HepG2 (cell line): ENCODE results near the gene ENSA. TPM values are rescaled to one million over a fixed set of nuclear protein-coding genes. Genes with fewer than 3 reads are reported as not detected.

Source experiments
- ARNT ChIP-seq: fragments of 450-650 bp; IDR thresholded peaks from 2 replicates; pipeline ENCODE4 v1.6.1; 2017
- ARNT2 ChIP-seq: sonication (generic); formaldehyde crosslinking; IDR thresholded peaks from 2 replicates; pipeline ENCODE4 v1.8.0; 2022; ENCODE audit warnings: mild to moderate bottlenecking, low read depth, missing genetic modification reagents, moderate library complexity
- GATA4 ChIP-seq: sonication (generic); IDR thresholded peaks from 2 replicates; pipeline ENCODE4 v1.6.1; 2016; ENCODE audit warnings: antibody characterized with exemption, low read depth, borderline replicate concordance
- HOXA3 ChIP-seq: sonication (generic); formaldehyde crosslinking; IDR thresholded peaks from 2 replicates; pipeline ENCODE4 v1.5.0; 2020; ENCODE audit warnings: missing genetic modification reagents
- IRX3 ChIP-seq: sonication (generic); formaldehyde crosslinking; IDR thresholded peaks from 2 replicates; pipeline ENCODE4 v1.8.1; 2023; ENCODE audit warnings: mild to moderate bottlenecking, low read depth, missing genetic modification reagents, borderline replicate concordance
- MAZ ChIP-seq, 2 experiments: sonication (generic) in 1 of 2; formaldehyde crosslinking in 1 of 2; IDR thresholded peaks; 2 replicates each; pipeline versions ENCODE4 v1.5.0 to v1.6.1; 2012 to 2020; ENCODE audit warnings: low read depth in 2 of 2, mild to moderate bottlenecking in 2 of 2, borderline replicate concordance in 1 of 2, improper control_type of control experiment in 1 of 2, low read length in 1 of 2, missing genetic modification reagents in 1 of 2, moderate library complexity in 1 of 2
- MED1 ChIP-seq: sonication (generic); formaldehyde crosslinking; IDR thresholded peaks from 2 replicates; pipeline ENCODE4 v1.4.0; 2020; ENCODE audit warnings: missing genetic modification reagents
- NFIB ChIP-seq: sonication (generic); formaldehyde crosslinking; IDR thresholded peaks from 2 replicates; pipeline ENCODE4 v1.9.0; 2021; ENCODE audit warnings: missing genetic modification reagents, mild to moderate bottlenecking, borderline replicate concordance
- NFYC ChIP-seq: IDR thresholded peaks from 2 replicates; pipeline ENCODE4 v1.6.1; 2016; ENCODE audit warnings: missing genetic modification reagents, missing compliant biosample characterization
- PHB2 ChIP-seq: fragments of 450-650 bp; IDR thresholded peaks from 2 replicates; pipeline ENCODE4 v1.6.1; 2018; ENCODE audit not compliant: partially characterized antibody
- POLR2AphosphoS5 ChIP-seq: IDR thresholded peaks from 2 replicates; pipeline ENCODE4 v1.6.1; 2012; ENCODE audit warnings: low read depth, low read length
- SIN3B ChIP-seq: fragments of 150-350 bp; IDR thresholded peaks from 2 replicates; pipeline ENCODE4 v1.6.1; 2014; ENCODE audit warnings: low read length
- SIX4 ChIP-seq: sonication (generic); formaldehyde crosslinking; IDR thresholded peaks from 2 replicates; pipeline ENCODE4 v1.4.0; 2020; ENCODE audit warnings: missing genetic modification reagents
- ZNF318 ChIP-seq: sonication (generic); formaldehyde crosslinking; IDR thresholded peaks from 2 replicates; pipeline ENCODE4 v1.4.0; 2020; ENCODE audit warnings: mild to moderate bottlenecking, missing genetic modification reagents
- ZNF337 ChIP-seq: sonication (generic); formaldehyde crosslinking; IDR thresholded peaks from 2 replicates; pipeline ENCODE4 v1.5.1; 2020; ENCODE audit warnings: missing genetic modification reagents, low read depth, mild to moderate bottlenecking, borderline replicate concordance
- ZNF451 ChIP-seq: sonication (generic); formaldehyde crosslinking; IDR thresholded peaks from 2 replicates; pipeline ENCODE4 v1.5.0; 2020; ENCODE audit warnings: mild to moderate bottlenecking, missing genetic modification reagents
- ZNF614 ChIP-seq: IDR thresholded peaks from 2 replicates; pipeline ENCODE4 v1.6.1; 2018; ENCODE audit warnings: missing biosample characterization, missing genetic modification reagents, inconsistent platforms, borderline replicate concordance
- ZNF737 ChIP-seq: sonication (generic); formaldehyde crosslinking; IDR thresholded peaks from 2 replicates; pipeline ENCODE4 v1.5.0; 2020; ENCODE audit warnings: missing genetic modification reagents, mild to moderate bottlenecking, borderline replicate concordance
- ZNF782 ChIP-seq: sonication (generic); formaldehyde crosslinking; IDR thresholded peaks from 2 replicates; pipeline ENCODE4 v1.4.0; 2020; ENCODE audit warnings: missing genetic modification reagents, mild to moderate bottlenecking, borderline replicate concordance
- polyA plus RNA-seq, 8 experiments: library from polyadenylated mRNA; depleted of rRNA in 3 of 8; stranded (reverse) in 7 of 8; unstranded in 1 of 8; fragments of >200 nt; fragmentation: Illumina TruSeq in 4 of 8; extraction: Trizol in 4 of 8; gene quantifications; 2 replicates each; pipeline versions ENCODE4 v1.2.1 to v1.2.3, GENCODE V29; 2011 to 2016; ENCODE audit warnings: low read depth in 4 of 8, missing spikeins in 1 of 8, mixed read lengths in 1 of 8; ENCODE audit not compliant: insufficient read depth in 1 of 8
- total RNA-seq, 5 experiments: library from RNA; depleted of rRNA; stranded (reverse); fragments of >200 nt; fragmentation: Illumina TruSeq; extraction: Trizol; gene quantifications; 2 replicates each; pipeline ENCODE4 v1.2.3, GENCODE V29; 2016; ENCODE audit warnings: low read depth in 1 of 5
- TF ChIP-seq, protein P1 (sequence below): IDR thresholded peaks from 2 replicates; pipeline ENCODE4 v1.6.1; 2018; ENCODE audit warnings: missing genetic modification reagents

ENSA gene
- total and polyA plus RNA-seq, 2 of the 13 experiments (the other 11 are each of a cell fraction or from before 2014, with no cell fraction given), result 54.5 to 111 TPM

GRCh38 chr1:150629115-150629928 lies at the start of gene ENSA (continued):
- TF ChIP-seq, protein P1, sequence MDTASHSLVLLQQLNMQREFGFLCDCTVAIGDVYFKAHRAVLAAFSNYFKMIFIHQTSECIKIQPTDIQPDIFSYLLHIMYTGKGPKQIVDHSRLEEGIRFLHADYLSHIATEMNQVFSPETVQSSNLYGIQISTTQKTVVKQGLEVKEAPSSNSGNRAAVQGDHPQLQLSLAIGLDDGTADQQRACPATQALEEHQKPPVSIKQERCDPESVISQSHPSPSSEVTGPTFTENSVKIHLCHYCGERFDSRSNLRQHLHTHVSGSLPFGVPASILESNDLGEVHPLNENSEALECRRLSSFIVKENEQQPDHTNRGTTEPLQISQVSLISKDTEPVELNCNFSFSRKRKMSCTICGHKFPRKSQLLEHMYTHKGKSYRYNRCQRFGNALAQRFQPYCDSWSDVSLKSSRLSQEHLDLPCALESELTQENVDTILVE (CRISPR knock-in tag), result no peak
- TF ChIP-seq POLR2AphosphoS5, result peak; percentile 79
- TF ChIP-seq SIN3B, result no peak
- TF ChIP-seq NFIB (CRISPR knock-in tag), result no peak
- peak; percentile 99 for TF ChIP-seq HOXA3 (CRISPR knock-in tag)
- TF ChIP-seq SIX4, result no peak
- 0 out of 2 replicates have a peak, but pooled peaks have one; percentile 20 for TF ChIP-seq ZNF337 (CRISPR knock-in tag)
- no peak for TF ChIP-seq ARNT
- TF ChIP-seq ZNF318 (CRISPR knock-in tag), result no peak
- TF ChIP-seq ARNT2 (CRISPR knock-in tag), result no peak
- peak; percentile 63 for TF ChIP-seq MAZ (IDR thresholded peaks at IDR 0.05; ENCODE audit: borderline replicate concordance, low read depth, low read length)
- TF ChIP-seq MAZ (CRISPR knock-in tag; IDR thresholded peaks at IDR 0.05; ENCODE audit: low read depth), result peak; percentile 29; the same call in 1 of the 2 replicates
- TF ChIP-seq ZNF614 (CRISPR knock-in tag), result peak; percentile 18; the same call in 1 of the 2 replicates
- no peak for TF ChIP-seq ZNF782
- 0 out of 2 replicates have a peak, but pooled peaks have one; percentile 11 for TF ChIP-seq MED1
- peak; percentile 91 for TF ChIP-seq NFYC
- TF ChIP-seq ZNF451 (CRISPR knock-in tag), result no peak
- TF ChIP-seq IRX3, result no peak
- TF ChIP-seq GATA4, result 0 out of 2 replicates have a peak, but pooled peaks have one; percentile 10
- TF ChIP-seq PHB2, result no peak
- no peak for TF ChIP-seq ZNF737 (CRISPR knock-in tag)
